Measurements from ENCODE around the gene CYTH3. TPM values are rescaled to one million over a fixed set of nuclear protein-coding genes. Genes with fewer than 3 reads are reported as not detected.
"Not testable (repeated sequence)": the region's sequence is repeated elsewhere in the genome, so short reads cannot be mapped to it uniquely, and the experiment has no call there.

Gene CYTH3
- total and polyA plus RNA-seq, 12 donors = 15.9 to 27.9 (median 20.5) TPM

DNA sequence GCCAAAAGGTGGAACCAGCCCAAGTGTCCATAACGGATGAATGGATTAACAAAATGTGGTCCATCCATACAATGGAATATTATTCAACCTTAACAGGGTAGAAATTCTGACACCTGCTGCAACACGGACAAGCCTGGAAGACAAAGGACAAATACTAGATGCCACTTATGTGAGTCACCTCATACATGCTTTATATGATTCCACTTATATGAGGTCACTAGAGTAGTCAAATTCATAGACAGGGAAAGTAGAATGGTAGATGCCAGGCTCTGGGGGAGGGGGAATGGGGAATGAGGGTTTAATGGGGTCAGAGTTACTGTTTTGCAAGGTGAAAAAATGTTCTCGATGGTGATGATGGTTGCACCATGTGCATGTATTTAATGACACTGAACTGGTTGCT is 34.0 kb upstream of the CYTH3 start:
- no peak overlapping the region for H3K27ac ChIP-seq
- ATAC-seq (peak in 1 of 8 donors; percentile 35), DNase-seq (no peak)
- intact Hi-C loops (cut with DNase I) = no loop called here
- TF ChIP-seq, protein P1, sequence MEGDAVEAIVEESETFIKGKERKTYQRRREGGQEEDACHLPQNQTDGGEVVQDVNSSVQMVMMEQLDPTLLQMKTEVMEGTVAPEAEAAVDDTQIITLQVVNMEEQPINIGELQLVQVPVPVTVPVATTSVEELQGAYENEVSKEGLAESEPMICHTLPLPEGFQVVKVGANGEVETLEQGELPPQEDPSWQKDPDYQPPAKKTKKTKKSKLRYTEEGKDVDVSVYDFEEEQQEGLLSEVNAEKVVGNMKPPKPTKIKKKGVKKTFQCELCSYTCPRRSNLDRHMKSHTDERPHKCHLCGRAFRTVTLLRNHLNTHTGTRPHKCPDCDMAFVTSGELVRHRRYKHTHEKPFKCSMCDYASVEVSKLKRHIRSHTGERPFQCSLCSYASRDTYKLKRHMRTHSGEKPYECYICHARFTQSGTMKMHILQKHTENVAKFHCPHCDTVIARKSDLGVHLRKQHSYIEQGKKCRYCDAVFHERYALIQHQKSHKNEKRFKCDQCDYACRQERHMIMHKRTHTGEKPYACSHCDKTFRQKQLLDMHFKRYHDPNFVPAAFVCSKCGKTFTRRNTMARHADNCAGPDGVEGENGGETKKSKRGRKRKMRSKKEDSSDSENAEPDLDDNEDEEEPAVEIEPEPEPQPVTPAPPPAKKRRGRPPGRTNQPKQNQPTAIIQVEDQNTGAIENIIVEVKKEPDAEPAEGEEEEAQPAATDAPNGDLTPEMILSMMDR (IDR thresholded peaks at IDR 0.05) = no peak
- H3K4me1 ChIP-seq = peaks cover 0 to 15% (median 0%) of the 10 kb centered on the region in 9 donors
- no peaks in the 10 kb centered on the region for H3K36me3 ChIP-seq
- H3K9me3 ChIP-seq = no peaks in the 10 kb centered on the region
- 72 to 80% methylated on average over 3 of the region's 3 CpGs for WGBS, 2 donors
- H3K4me3 ChIP-seq = no peak overlapping the region
- H3K27me3 ChIP-seq = no peaks in the 10 kb centered on the region

DNA sequence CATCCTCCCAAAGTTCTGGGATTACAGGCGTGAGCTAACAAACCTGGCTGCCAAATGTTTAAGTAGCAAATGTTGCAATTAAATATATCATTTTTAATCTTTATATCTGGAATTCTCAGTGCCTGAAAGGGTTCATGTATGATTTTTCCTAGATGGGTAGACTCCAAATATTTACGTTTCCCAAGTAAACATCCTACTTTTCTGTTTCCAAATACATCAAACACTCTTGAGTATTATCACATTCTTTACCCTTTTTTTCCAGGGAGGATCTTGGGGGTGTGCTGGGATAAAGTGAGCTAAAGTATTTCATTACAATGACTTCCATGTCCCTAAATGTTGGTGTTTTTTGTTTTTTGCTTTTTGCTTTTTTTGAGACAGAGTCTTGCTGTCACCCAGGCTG is 32.9 kb upstream of the CYTH3 start:
- intact Hi-C loops (cut with DNase I) = no loop called here
- ATAC-seq (no peak), DNase-seq (no peak)
- Histone ChIP-seq H3K9me3 (no peaks in the 10 kb centered on the region), H3K27ac (no peak overlapping the region), H3K27me3 (no peaks in the 10 kb centered on the region), H3K36me3 (no peaks in the 10 kb centered on the region), H3K4me3 (no peak overlapping the region), H3K4me1 (peaks cover 0 to 15% (median 0%) of the 10 kb centered on the region in 9 donors)
- WGBS, 2 donors = 77 to 81% methylated on average over 2 of the region's 2 CpGs
- TF ChIP-seq, protein P1 (IDR thresholded peaks at IDR 0.05) = no peak

DNA sequence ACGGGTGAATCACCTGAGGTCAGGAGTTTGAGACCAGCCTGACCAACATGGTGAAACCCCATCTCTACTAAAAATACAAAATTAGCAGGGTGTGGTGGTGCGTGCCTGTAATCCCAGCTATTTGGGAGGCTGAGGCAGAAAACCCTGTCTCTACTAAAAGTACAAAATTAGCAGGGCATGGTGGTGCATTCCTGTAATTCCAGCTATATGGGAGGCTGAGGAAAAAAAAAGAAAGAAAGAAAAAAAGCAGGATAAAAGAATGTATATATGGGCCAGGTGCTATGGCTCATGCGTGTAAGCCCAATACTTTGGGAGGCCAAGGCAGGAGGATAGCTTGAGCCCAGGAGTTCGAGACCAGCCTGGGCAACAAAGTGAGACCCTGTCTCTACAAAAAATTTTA is 29.0 kb upstream of the CYTH3 start:
- ATAC-seq; H3K36me3 ChIP-seq; H3K9me3 ChIP-seq; DNase-seq; H3K27me3 ChIP-seq; H3K4me3 ChIP-seq; H3K27ac ChIP-seq; H3K4me1 ChIP-seq; intact Hi-C loops (cut with DNase I): not testable (repeated sequence)
- WGBS, 2 donors = 96 to 97% methylated on average over 4 of the region's 4 CpGs

- Histone ChIP-seq H3K9me3 (no peaks in the 10 kb centered on the region), H3K4me3 (no peak overlapping the region), H3K4me1 (peaks cover 0 to 7% (median 0%) of the 10 kb centered on the region in 9 donors), H3K36me3 (no peaks in the 10 kb centered on the region), H3K27me3 (no peaks in the 10 kb centered on the region), H3K27ac (no peak overlapping the region)
- TF ChIP-seq, protein P1 (IDR thresholded peaks at IDR 0.05) = no peak
- DNase-seq (no peak), ATAC-seq (no peak)
- 84 to 85% methylated on average over 4 of the region's 4 CpGs for WGBS, 2 donors
- intact Hi-C loops (cut with DNase I) = no loop called here
Measured at GRCh38 chr7:6299774-6300173, 27.4 kb upstream of the CYTH3 start.

- H3K36me3 ChIP-seq = no peaks in the 10 kb centered on the region
- H3K27ac ChIP-seq = no peak overlapping the region
- H3K27me3 ChIP-seq = no peaks in the 10 kb centered on the region
- WGBS, 2 donors = 55 to 58% methylated on average over 6 of the region's 6 CpGs
- TF ChIP-seq, protein P1 (IDR thresholded peaks at IDR 0.05) = no peak
- no peaks in the 10 kb centered on the region for H3K4me1 ChIP-seq
- intact Hi-C loops (cut with DNase I) = no loop called here
- no peak for DNase-seq
- ATAC-seq = peak in 1 of 8 donors; percentile 37
- no peak overlapping the region for H3K4me3 ChIP-seq
- no peaks in the 10 kb centered on the region for H3K9me3 ChIP-seq
Measured at GRCh38 chr7:6294839-6295238, 22.4 kb upstream of the CYTH3 start.

Measured in heart right ventricle (tissue), 16 donors.